ENCODE data around the gene ZGRF1.

ZGRF1 gene

DNA sequence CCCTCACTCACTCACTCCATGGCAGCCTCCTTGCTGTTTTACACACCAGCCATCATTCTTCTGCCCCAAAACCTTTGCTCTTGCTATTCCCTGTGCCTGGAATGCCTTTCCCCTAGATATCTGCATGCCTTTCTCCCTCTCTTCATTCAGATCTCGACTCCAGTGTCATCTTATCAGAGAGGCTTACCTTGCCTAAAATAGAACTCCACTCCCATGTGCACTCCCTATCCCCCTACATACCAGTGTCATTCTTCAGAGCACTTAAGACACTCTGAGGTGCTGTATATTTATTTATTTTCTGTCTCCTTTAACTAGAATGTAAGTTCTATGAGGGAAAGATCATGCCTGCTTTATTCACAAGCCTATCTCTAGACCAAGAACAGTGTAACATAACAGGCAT, 45.1 kb downstream of the ZGRF1 start:
- TF ChIP-seq, protein P1, sequence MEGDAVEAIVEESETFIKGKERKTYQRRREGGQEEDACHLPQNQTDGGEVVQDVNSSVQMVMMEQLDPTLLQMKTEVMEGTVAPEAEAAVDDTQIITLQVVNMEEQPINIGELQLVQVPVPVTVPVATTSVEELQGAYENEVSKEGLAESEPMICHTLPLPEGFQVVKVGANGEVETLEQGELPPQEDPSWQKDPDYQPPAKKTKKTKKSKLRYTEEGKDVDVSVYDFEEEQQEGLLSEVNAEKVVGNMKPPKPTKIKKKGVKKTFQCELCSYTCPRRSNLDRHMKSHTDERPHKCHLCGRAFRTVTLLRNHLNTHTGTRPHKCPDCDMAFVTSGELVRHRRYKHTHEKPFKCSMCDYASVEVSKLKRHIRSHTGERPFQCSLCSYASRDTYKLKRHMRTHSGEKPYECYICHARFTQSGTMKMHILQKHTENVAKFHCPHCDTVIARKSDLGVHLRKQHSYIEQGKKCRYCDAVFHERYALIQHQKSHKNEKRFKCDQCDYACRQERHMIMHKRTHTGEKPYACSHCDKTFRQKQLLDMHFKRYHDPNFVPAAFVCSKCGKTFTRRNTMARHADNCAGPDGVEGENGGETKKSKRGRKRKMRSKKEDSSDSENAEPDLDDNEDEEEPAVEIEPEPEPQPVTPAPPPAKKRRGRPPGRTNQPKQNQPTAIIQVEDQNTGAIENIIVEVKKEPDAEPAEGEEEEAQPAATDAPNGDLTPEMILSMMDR (IDR thresholded peaks at IDR 0.05; ENCODE audit: low read depth, low read length, poor library complexity, severe bottlenecking) = no peak
- TF ChIP-seq EZH2phosphoT487 (IDR thresholded peaks at IDR 0.05; ENCODE audit: borderline replicate concordance, low read length) = no peak
- no peaks in the 10 kb centered on the region for H3K27me3 ChIP-seq (ENCODE audit: control insufficient read depth, low read length)
- H3K9me2 ChIP-seq (replicated peaks; ENCODE audit: control insufficient read depth, low read length) = no peaks in the 10 kb centered on the region
- H4K20me1 ChIP-seq (ENCODE audit: control insufficient read depth, insufficient read depth, low read depth, low read length) = no peaks in the 10 kb centered on the region
- H3F3A ChIP-seq (ENCODE audit: control insufficient read depth, insufficient read depth) = no peaks in the 10 kb centered on the region
- no peak overlapping the region for H3K27ac ChIP-seq (ENCODE audit: low read depth, low read length)
- no peaks in the 10 kb centered on the region for H3K9me3 ChIP-seq (ENCODE audit: control insufficient read depth, insufficient read depth, low read length)
- no peak overlapping the region for H3K4me2 ChIP-seq (ENCODE audit: low read length)
- peaks cover 16% of the 10 kb centered on the region for H3K36me3 ChIP-seq (ENCODE audit: control insufficient read depth, low read length)
- no peaks in the 10 kb centered on the region for H3K4me1 ChIP-seq (ENCODE audit: control insufficient read depth, low read length)
- no peaks in the 10 kb centered on the region for H3K79me2 ChIP-seq (ENCODE audit: control insufficient read depth, low read length)
- no peak overlapping the region for H3K4me3 ChIP-seq (ENCODE audit: low read length)

DNA sequence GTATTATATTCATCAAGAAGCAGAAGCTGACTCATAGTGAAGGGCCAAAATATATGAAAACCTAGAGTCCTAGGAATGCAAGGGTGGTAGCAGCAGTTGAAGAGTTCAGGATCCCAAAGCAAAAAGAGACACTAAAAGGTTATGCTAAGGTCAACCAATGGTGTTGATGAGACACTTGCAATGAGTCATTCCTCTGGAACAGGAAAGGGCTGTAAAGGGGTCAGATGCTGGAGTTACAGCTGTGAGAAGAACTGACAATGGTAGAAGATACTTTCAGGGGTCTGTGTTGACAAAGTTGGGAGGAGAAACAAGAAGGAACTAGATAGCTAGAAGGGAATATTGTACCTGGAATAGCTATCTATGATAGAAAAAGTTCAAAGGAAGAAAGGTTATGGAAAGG, 47.5 kb downstream of the ZGRF1 start:
- H3K4me1 ChIP-seq (ENCODE audit: control insufficient read depth, low read length) = no peaks in the 10 kb centered on the region
- H3K4me2 ChIP-seq (ENCODE audit: low read length) = no peak overlapping the region
- TF ChIP-seq, protein P1 (IDR thresholded peaks at IDR 0.05; ENCODE audit: low read depth, low read length, poor library complexity, severe bottlenecking) = no peak
- no peak for TF ChIP-seq EZH2phosphoT487 (IDR thresholded peaks at IDR 0.05; ENCODE audit: borderline replicate concordance, low read length)
- no peaks in the 10 kb centered on the region for H4K20me1 ChIP-seq (ENCODE audit: control insufficient read depth, insufficient read depth, low read depth, low read length)
- H3K9me2 ChIP-seq (replicated peaks; ENCODE audit: control insufficient read depth, low read length) = no peaks in the 10 kb centered on the region
- no peak overlapping the region for H3K4me3 ChIP-seq (ENCODE audit: low read length)
- no peaks in the 10 kb centered on the region for H3K9me3 ChIP-seq (ENCODE audit: control insufficient read depth, insufficient read depth, low read length)
- H3K79me2 ChIP-seq (ENCODE audit: control insufficient read depth, low read length) = no peaks in the 10 kb centered on the region
- H3K27me3 ChIP-seq (ENCODE audit: control insufficient read depth, low read length) = no peaks in the 10 kb centered on the region
- H3F3A ChIP-seq (ENCODE audit: control insufficient read depth, insufficient read depth) = no peaks in the 10 kb centered on the region
- peaks cover 33% of the 10 kb centered on the region for H3K36me3 ChIP-seq (ENCODE audit: control insufficient read depth, low read length)
- no peak overlapping the region for H3K27ac ChIP-seq (ENCODE audit: low read depth, low read length)

DNA sequence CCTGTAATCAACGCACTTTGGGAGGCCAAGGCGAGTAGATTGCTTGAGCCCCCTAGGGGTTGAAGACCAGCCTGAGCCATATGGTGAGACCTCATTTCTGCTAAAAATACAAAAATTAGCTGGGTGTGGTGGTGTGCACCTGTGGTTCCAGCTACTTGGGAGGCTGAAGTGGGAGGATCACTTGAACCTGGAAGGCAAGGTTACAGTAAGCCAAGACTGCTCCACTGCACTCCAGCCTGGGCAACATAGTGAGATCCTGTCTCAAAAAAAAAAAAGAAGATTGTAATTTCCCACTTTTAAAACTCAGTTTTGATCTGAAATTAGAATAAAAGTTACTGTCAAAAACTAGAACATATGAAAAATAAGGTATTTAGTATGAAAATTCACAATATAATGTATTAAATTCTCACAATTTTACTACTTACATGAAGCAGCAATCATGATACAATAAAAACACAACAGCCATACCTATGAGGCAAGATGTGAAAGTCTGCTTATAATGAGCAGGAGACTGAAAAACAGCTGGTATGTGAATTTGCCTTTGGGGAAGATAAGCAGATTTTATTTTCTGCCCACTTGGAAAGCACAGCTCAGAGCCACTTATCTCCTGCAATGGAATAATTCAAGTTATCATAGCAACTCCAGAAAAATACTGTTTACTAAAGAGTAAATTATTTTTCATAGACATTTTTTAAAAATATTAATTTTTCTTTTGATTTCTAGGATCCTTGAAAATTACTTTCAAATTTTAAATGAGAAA, 50.6 kb downstream of the ZGRF1 start:
- Histone ChIP-seq H3K27me3 (ENCODE audit: control insufficient read depth, low read length) (no peaks in the 10 kb centered on the region), H3K9me3 (ENCODE audit: control insufficient read depth, insufficient read depth, low read length) (no peaks in the 10 kb centered on the region), H3F3A (ENCODE audit: control insufficient read depth, insufficient read depth) (no peaks in the 10 kb centered on the region), H3K4me1 (ENCODE audit: control insufficient read depth, low read length) (no peaks in the 10 kb centered on the region), H4K20me1 (ENCODE audit: control insufficient read depth, insufficient read depth, low read depth, low read length) (no peaks in the 10 kb centered on the region), H3K36me3 (ENCODE audit: control insufficient read depth, low read length) (peaks cover 53% of the 10 kb centered on the region), H3K4me3 (ENCODE audit: low read length) (no peak overlapping the region), H3K9me2 (replicated peaks; ENCODE audit: control insufficient read depth, low read length) (no peaks in the 10 kb centered on the region), H3K27ac (ENCODE audit: low read depth, low read length) (no peak overlapping the region), H3K4me2 (ENCODE audit: low read length) (no peak overlapping the region), H3K79me2 (ENCODE audit: control insufficient read depth, low read length) (no peaks in the 10 kb centered on the region)
- no peak for TF ChIP-seq EZH2phosphoT487 (IDR thresholded peaks at IDR 0.05; ENCODE audit: borderline replicate concordance, low read length)
- TF ChIP-seq, protein P1 (IDR thresholded peaks at IDR 0.05; ENCODE audit: low read depth, low read length, poor library complexity, severe bottlenecking) = no peak
